ENCODE measurements around the gene SCN1A.

- TF ChIP-seq, protein P1, sequence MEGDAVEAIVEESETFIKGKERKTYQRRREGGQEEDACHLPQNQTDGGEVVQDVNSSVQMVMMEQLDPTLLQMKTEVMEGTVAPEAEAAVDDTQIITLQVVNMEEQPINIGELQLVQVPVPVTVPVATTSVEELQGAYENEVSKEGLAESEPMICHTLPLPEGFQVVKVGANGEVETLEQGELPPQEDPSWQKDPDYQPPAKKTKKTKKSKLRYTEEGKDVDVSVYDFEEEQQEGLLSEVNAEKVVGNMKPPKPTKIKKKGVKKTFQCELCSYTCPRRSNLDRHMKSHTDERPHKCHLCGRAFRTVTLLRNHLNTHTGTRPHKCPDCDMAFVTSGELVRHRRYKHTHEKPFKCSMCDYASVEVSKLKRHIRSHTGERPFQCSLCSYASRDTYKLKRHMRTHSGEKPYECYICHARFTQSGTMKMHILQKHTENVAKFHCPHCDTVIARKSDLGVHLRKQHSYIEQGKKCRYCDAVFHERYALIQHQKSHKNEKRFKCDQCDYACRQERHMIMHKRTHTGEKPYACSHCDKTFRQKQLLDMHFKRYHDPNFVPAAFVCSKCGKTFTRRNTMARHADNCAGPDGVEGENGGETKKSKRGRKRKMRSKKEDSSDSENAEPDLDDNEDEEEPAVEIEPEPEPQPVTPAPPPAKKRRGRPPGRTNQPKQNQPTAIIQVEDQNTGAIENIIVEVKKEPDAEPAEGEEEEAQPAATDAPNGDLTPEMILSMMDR (IDR thresholded peaks at IDR 0.05) = no peak
- TF ChIP-seq REST (IDR thresholded peaks at IDR 0.05; ENCODE audit: insufficient read depth in 1 of 2, low read depth in 2 of 2, low read length in 1 of 2) = no peak
- no peak for TF ChIP-seq POLR2AphosphoS5 (IDR thresholded peaks at IDR 0.05; ENCODE audit: low read depth, low read length)
- TF ChIP-seq SIN3A (IDR thresholded peaks at IDR 0.05; ENCODE audit: borderline replicate concordance, insufficient read depth, low read depth, low read length) = no peak
- TF ChIP-seq TCF7L2 (IDR thresholded peaks at IDR 0.05; ENCODE audit: low read depth, low read length) = no peak
Observed at GRCh38 chr2:166117491-166117890, 10.3 kb downstream of the SCN1A start.
